ENCODE measurements around the gene KLHL22.
"Not testable (repeated sequence)": the region's sequence is repeated elsewhere in the genome, so short reads cannot be mapped to it uniquely, and the experiment has no call there.

The KLHL22 gene

DNA sequence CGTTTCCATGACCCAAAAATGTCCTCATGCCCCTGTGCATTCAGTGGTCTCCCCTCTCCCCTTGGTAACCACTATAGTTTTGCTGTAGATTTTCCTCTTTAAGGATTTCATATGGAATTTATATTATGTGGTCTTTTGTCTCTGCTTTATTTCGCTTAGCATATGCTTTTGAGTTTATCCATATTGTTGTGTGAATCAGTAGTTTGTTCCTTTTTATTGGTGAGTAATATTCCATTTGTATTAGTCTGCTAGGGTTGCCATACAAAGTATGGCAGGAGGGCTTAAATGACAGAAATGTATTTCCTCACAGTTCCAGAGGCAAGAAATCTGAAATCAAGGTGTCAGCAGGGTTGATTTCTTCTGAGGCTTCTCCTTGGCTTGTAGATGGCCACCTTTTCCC is 98.1 kb downstream of the KLHL22 start:
- TF ChIP-seq, protein P1, sequence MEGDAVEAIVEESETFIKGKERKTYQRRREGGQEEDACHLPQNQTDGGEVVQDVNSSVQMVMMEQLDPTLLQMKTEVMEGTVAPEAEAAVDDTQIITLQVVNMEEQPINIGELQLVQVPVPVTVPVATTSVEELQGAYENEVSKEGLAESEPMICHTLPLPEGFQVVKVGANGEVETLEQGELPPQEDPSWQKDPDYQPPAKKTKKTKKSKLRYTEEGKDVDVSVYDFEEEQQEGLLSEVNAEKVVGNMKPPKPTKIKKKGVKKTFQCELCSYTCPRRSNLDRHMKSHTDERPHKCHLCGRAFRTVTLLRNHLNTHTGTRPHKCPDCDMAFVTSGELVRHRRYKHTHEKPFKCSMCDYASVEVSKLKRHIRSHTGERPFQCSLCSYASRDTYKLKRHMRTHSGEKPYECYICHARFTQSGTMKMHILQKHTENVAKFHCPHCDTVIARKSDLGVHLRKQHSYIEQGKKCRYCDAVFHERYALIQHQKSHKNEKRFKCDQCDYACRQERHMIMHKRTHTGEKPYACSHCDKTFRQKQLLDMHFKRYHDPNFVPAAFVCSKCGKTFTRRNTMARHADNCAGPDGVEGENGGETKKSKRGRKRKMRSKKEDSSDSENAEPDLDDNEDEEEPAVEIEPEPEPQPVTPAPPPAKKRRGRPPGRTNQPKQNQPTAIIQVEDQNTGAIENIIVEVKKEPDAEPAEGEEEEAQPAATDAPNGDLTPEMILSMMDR (conservative IDR thresholded peaks at IDR 0.05; ENCODE audit: low read depth) = no peak
- ChIA-PET CTCF (no interaction called here), POLR2A (ENCODE audit: low non-redundant PET) (no interaction called here)
- no peak overlapping the region for H3K27ac ChIP-seq
- DNase-seq (ENCODE audit: low spot score) = no peak

DNA sequence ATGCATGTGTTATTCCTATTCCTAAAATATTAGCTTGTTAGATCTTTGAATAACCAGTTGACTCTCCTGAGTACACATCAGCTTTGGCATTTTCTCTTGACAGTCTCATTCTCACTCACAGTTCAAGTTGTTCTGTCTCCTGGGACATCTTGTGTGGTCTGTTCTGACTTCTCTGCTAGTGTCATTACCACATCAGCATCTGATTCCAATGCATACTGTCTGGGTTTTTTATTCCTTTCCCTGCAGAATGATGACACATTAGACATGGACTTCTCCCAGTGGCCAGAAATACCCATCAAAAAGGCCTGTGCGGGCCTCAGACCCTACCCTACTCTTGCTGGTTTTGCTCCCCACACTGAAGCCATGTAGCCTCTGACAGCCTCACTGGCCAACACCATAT is 99.0 kb downstream of the KLHL22 start:
- TF ChIP-seq, protein P1 (conservative IDR thresholded peaks at IDR 0.05; ENCODE audit: low read depth) = no peak
- no peak overlapping the region for H3K27ac ChIP-seq
- POLR2A ChIA-PET (ENCODE audit: low non-redundant PET) = no interaction called here

DNA sequence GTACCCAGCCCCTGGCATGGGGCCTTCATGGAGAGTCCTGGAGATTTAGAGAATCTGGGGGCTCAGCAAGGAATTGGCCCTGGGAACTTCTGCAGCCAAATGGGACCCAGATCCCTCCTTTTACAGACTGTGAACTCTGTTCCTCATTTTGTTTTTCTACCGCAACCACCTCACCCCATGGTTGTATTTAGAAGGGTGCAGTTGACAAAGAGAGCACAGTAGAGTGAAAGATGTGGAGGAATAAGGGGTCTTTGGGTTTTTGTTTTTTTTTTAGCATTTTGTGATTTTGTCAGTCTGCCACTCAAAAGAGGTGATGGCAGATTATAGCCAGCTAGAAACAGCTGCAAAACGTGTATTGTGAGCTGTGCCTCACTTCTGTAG is 99.7 kb downstream of the KLHL22 start:
- CTCF ChIA-PET = no interaction called here
- POLR2A ChIA-PET (ENCODE audit: low non-redundant PET) = no interaction called here
- no peak for DNase-seq (ENCODE audit: low spot score)
- TF ChIP-seq, protein P1 (conservative IDR thresholded peaks at IDR 0.05; ENCODE audit: low read depth) = no peak
- H3K27ac ChIP-seq = peak overlapping the region; percentile 10; the same call in 1 of the 2 replicates

More for the DNA sequence above, 99.0 kb downstream of the KLHL22 start:
- CTCF ChIA-PET = no interaction called here
- no peak for DNase-seq (ENCODE audit: low spot score)

DNA sequence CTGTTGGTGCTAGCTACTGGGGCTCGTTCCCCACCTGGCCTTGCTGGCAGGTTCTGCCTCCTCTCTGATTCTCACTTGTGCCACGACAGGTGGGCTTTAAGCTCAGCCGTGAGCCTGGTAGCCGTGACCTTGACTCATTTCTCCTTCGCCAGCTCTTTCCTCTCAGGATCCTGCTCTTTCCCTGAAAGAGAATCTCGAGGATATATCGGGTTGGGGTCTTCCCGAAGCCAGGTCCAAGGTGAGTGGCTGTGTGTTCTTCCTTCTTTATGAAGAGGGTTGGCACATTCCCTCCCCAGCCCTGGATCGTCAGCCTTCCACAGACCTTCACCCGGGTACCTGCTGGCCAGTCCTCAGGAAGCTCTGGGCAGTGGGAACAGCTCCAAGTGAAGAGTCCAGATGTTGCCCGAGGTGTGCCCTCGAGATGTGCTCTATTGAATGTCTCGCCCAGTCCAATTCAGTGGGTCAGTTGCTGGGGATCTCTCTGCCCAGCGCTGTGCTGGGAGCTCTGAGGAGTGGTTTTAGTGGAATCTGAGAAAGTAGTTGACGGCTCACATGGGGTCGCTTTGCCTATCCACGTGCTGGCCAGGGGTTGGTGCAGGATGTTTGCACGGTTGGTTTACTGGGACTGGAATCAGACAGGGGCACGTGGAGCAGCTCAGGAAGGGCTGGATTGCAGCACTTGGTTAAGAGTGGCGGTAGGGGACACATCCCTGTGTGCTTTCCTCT is 100.3 kb downstream of the KLHL22 start:
- TF ChIP-seq, protein P1 (conservative IDR thresholded peaks at IDR 0.05; ENCODE audit: low read depth) = no peak
- H3K27ac ChIP-seq = peak overlapping the region; percentile 10; the same call in 1 of the 2 replicates
- ChIA-PET POLR2A (ENCODE audit: low non-redundant PET) (no interaction called here), CTCF (interaction anchor here (0.6 to 0.7 kb wide), 3 partner anchors 23 to 179 kb away, joined by 3 read pairs; no protein-coding TSS in a partner anchor)
- DNase-seq (ENCODE audit: low spot score) = no peak

DNA sequence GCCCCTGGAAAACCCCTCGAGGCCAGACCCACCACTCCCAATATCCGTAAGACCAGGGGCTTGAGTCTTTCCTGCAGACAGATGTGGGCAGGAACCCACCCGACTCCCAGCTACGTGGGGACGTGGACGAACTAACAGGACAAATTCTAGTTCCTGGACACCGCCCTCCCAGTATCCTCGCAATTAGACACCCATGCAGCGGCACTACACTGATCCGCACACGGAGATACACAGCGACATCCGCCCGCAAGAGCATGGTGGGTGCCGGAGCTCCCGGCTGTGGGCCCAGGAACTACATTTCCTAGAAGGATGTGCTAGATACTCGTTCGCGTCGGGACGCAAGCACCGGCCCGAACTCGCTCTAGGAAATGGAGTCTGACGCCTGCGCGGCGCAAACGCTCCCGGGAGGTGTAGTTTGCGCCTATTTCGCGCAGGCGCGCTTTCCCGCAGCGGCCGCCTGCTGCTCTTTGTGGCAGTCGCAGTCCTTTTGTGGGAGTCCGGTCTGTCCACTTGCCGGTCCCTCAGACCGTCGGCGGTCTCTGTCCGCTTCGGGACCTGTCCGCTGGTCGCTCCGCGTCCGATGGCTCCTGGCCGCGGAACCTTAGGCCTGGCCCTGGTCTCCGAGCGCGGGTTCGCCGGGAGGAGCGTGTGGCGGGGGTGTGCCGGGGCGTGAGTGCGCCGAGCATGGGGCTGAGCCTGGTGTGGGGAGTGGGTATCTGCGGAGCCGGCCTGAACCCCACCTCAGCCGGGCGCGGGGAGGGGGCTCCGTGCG is 101.7 kb downstream of the KLHL22 start, which contains the start of gene ZNF74:
TSS of gene ZNF74 (plus strand) at position 447 of the 772 bp plus-strand sequence. CDS start 478 bp downstream, outside the sequence.
- POLR2A ChIA-PET (ENCODE audit: low non-redundant PET) = interaction anchor here (0.9 kb wide), 1 partner anchor 10 kb away, joined by 3 read pairs; no protein-coding TSS in a partner anchor
- CTCF ChIA-PET = no interaction called here
- peak; percentile 57 for DNase-seq (ENCODE audit: low spot score)
- TF ChIP-seq, protein P1 (conservative IDR thresholded peaks at IDR 0.05; ENCODE audit: low read depth) = no peak
- peak within 1 kb of the TSS; percentile 69 for H3K27ac ChIP-seq

DNA sequence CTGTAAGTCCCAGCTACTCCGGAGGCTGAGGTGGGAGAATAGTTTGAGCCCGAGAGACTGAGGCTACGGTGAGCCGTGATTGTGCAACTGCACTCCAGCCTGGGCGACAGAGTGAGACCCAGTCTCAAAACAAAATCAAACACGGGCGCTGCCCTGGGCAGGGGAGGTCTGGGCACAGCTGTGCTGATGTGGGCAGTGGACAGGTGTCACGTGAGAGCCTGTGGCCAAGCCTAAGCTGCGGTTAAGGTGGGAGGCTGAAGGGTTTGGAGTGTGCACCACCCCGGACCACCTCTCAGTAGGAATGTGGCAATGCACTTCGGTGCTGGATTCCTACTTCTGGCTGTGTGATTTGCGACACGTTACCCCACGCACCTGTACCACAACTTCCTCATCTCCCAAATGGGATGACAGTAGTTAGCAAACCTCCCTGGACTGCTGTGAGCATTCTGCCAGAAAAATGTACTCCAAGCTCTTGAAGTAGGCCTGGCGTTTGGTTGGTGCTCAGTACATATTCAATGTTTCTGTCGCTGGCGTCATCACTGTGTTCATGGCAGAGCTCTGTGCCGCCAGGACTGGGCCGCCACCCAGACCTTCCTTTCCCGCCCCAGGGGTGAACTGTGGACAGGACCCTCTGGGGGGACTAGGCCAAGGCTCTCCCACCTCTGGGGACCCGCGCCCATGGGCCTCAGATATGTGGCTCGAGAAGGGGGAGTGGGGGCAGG is 102.5 kb downstream of the KLHL22 start:
- ChIA-PET CTCF (no interaction called here), POLR2A (ENCODE audit: low non-redundant PET) (interaction anchor here (0.6 to 0.9 kb wide), 2 partner anchors 11 to 65 kb away, joined by 3 read pairs; no protein-coding TSS in a partner anchor)

DNA sequence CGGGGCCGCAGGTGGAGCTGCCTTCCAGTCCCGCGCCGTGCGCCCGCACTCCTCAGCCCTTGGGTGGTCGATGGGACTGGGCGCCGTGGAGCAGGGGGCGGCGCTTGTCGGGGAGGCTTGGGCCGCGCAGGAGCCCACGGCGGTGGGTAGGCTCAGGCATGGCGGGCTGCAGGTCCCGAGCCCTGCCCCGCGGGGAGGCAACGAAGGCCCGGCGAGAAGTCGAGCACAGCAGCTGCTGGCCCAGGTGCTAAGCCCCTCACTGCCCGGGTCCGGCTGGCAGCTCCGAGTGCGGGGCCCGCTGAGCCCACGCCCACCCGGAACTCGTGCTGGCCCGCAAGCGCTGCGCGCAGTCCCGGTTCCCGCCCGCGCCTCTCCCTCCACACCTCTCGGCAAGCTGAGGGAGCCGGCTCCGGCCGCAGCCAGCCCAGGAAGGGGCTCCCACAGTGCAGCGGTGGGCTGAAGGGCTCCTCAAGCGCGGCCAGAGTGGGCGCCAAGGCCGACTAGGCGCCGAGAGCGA is 103.2 kb downstream of the KLHL22 start:
- POLR2A ChIA-PET (ENCODE audit: low non-redundant PET); H3K27ac ChIP-seq; CTCF ChIA-PET; DNase-seq (ENCODE audit: low spot score): not testable (repeated sequence)

More for the DNA sequence above, 102.5 kb downstream of the KLHL22 start:
- TF ChIP-seq, protein P1 (conservative IDR thresholded peaks at IDR 0.05; ENCODE audit: low read depth) = no peak
- H3K27ac ChIP-seq = peak overlapping the region; percentile 69
- DNase-seq (ENCODE audit: low spot score) = no peak

Data from RWPE1 (cell line).